Measurements from ENCODE around the gene BAIAP2L1.

GRCh38 chr7:98439484-98439883 is 38.6 kb upstream of the BAIAP2L1 start:
- TF ChIP-seq POLR2A (IDR thresholded peaks at IDR 0.05; ENCODE audit: low read depth, low read length), result no peak
- TF ChIP-seq POLR2AphosphoS5 (IDR thresholded peaks at IDR 0.05; ENCODE audit: insufficient read depth, low read depth, low read length), result no peak
- TF ChIP-seq FOS (IDR thresholded peaks at IDR 0.05; ENCODE audit: borderline replicate concordance, insufficient read depth, low read length), result no peak

Data from endothelial cell of umbilical vein (primary cell).